ENCODE data around the gene CDYL2. TPM values are rescaled to one million over a fixed set of nuclear protein-coding genes. Genes with fewer than 3 reads are reported as not detected.

Gene CDYL2
- total RNA-seq, 1 donor from 2014 or later = 4.9 TPM

GRCh38 chr16:80718480-80719220 lies 85.7 kb downstream of the CDYL2 start:
- H3K27ac ChIP-seq = no peak overlapping the region
- H3K9me3 Mint-ChIP-seq = peaks cover 6% of the 10 kb centered on the region
- H3K9ac ChIP-seq = no peak overlapping the region
- H3K36me3 ChIP-seq = no peaks in the 10 kb centered on the region
- no peak overlapping the region for H2AFZ ChIP-seq (replicated peaks)
- H4K20me1 ChIP-seq (ENCODE audit: low read depth) = no peaks in the 10 kb centered on the region
- DNase-seq (ENCODE audit: low spot score) = peak; percentile 20
- no peak overlapping the region for H3K4me3 ChIP-seq
- H3K27ac Mint-ChIP-seq = no peak overlapping the region
- peaks cover 4% of the 10 kb centered on the region for H3K4me1 Mint-ChIP-seq
- no peaks in the 10 kb centered on the region for H3K4me1 ChIP-seq
- no peak overlapping the region for H3K4me3 Mint-ChIP-seq
- no peak overlapping the region for H3K4me2 ChIP-seq
- H3K27me3 Mint-ChIP-seq (ENCODE audit: insufficient read depth, low read depth) = peaks cover 4% of the 10 kb centered on the region
- no peaks in the 10 kb centered on the region for H3K79me2 ChIP-seq (ENCODE audit: low read depth)
- TF ChIP-seq EZH2phosphoT487 (IDR thresholded peaks at IDR 0.05) = no peak
- no peaks in the 10 kb centered on the region for H3K9me3 ChIP-seq (ENCODE audit: low read depth)
- H3K27me3 ChIP-seq = no peaks in the 10 kb centered on the region
- no peaks in the 10 kb centered on the region for H3F3A ChIP-seq (ENCODE audit: low read depth)
- no peaks in the 10 kb centered on the region for H3K36me3 Mint-ChIP-seq

GRCh38 chr16:80717611-80718010 lies 86.8 kb downstream of the CDYL2 start:
- no peak for DNase-seq (ENCODE audit: low spot score)
- Mint-ChIP-seq H3K27ac (no peak overlapping the region), H3K4me3 (no peak overlapping the region), H3K9me3 (peaks cover 3% of the 10 kb centered on the region), H3K36me3 (no peaks in the 10 kb centered on the region), H3K27me3 (ENCODE audit: insufficient read depth, low read depth) (peaks cover 4% of the 10 kb centered on the region), H3K4me1 (peaks cover 4% of the 10 kb centered on the region)
- Histone ChIP-seq H3F3A (ENCODE audit: low read depth) (no peaks in the 10 kb centered on the region), H2AFZ (replicated peaks) (no peak overlapping the region), H3K9ac (no peak overlapping the region), H4K20me1 (ENCODE audit: low read depth) (no peaks in the 10 kb centered on the region), H3K27ac (no peak overlapping the region), H3K79me2 (ENCODE audit: low read depth) (no peaks in the 10 kb centered on the region), H3K36me3 (no peaks in the 10 kb centered on the region), H3K9me3 (ENCODE audit: low read depth) (no peaks in the 10 kb centered on the region), H3K4me2 (no peak overlapping the region), H3K4me3 (no peak overlapping the region), H3K27me3 (no peaks in the 10 kb centered on the region), H3K4me1 (no peaks in the 10 kb centered on the region)
- TF ChIP-seq EZH2 (IDR thresholded peaks at IDR 0.05) (no peak), CTCF (IDR thresholded peaks at IDR 0.05) (no peak), EZH2phosphoT487 (IDR thresholded peaks at IDR 0.05) (no peak)

GRCh38 chr16:80716564-80717139 lies 87.7 kb downstream of the CDYL2 start:
- no peak for TF ChIP-seq EZH2 (IDR thresholded peaks at IDR 0.05)
- no peak for TF ChIP-seq CTCF (IDR thresholded peaks at IDR 0.05)
- TF ChIP-seq EZH2phosphoT487 (IDR thresholded peaks at IDR 0.05) = no peak
- Mint-ChIP-seq H3K9me3 (no peaks in the 10 kb centered on the region), H3K4me3 (no peak overlapping the region), H3K27ac (no peak overlapping the region), H3K4me1 (peaks cover 4% of the 10 kb centered on the region), H3K27me3 (ENCODE audit: insufficient read depth, low read depth) (peaks cover 4% of the 10 kb centered on the region), H3K36me3 (no peaks in the 10 kb centered on the region)
- H3K27ac ChIP-seq = no peak overlapping the region
- H3K4me3 ChIP-seq = no peak overlapping the region
- no peak overlapping the region for H3K9ac ChIP-seq
- no peaks in the 10 kb centered on the region for H4K20me1 ChIP-seq (ENCODE audit: low read depth)
- no peaks in the 10 kb centered on the region for H3K27me3 ChIP-seq
- H3K36me3 ChIP-seq = no peaks in the 10 kb centered on the region
- H3K4me1 ChIP-seq = no peaks in the 10 kb centered on the region
- no peak for DNase-seq (ENCODE audit: low spot score)
- no peak overlapping the region for H3K4me2 ChIP-seq
- no peaks in the 10 kb centered on the region for H3F3A ChIP-seq (ENCODE audit: low read depth)
- H3K9me3 ChIP-seq (ENCODE audit: low read depth) = no peaks in the 10 kb centered on the region
- H2AFZ ChIP-seq (replicated peaks) = no peak overlapping the region
- H3K79me2 ChIP-seq (ENCODE audit: low read depth) = no peaks in the 10 kb centered on the region

- no peaks in the 10 kb centered on the region for H3K4me1 ChIP-seq
- H4K20me1 ChIP-seq (ENCODE audit: low read depth) = no peaks in the 10 kb centered on the region
- H3K36me3 ChIP-seq = no peaks in the 10 kb centered on the region
- no peaks in the 10 kb centered on the region for H3K9me3 Mint-ChIP-seq
- H3K9me3 ChIP-seq (ENCODE audit: low read depth) = no peaks in the 10 kb centered on the region
- H3K9ac ChIP-seq = no peak overlapping the region
- no peak overlapping the region for H3K4me3 ChIP-seq
- H3K4me2 ChIP-seq = no peak overlapping the region
- no peaks in the 10 kb centered on the region for H3K4me1 Mint-ChIP-seq
- no peaks in the 10 kb centered on the region for H3F3A ChIP-seq (ENCODE audit: low read depth)
- no peak overlapping the region for H3K27ac ChIP-seq
- no peak overlapping the region for H3K4me3 Mint-ChIP-seq
- TF ChIP-seq CTCF (IDR thresholded peaks at IDR 0.05) (no peak), EZH2phosphoT487 (IDR thresholded peaks at IDR 0.05) (no peak), EZH2 (IDR thresholded peaks at IDR 0.05) (no peak)
- H3K27me3 ChIP-seq = no peaks in the 10 kb centered on the region
- H3K79me2 ChIP-seq (ENCODE audit: low read depth) = no peaks in the 10 kb centered on the region
- no peaks in the 10 kb centered on the region for H3K27me3 Mint-ChIP-seq (ENCODE audit: insufficient read depth, low read depth)
- DNase-seq (ENCODE audit: low spot score) = no peak
- H3K27ac Mint-ChIP-seq = no peak overlapping the region
- H2AFZ ChIP-seq (replicated peaks) = no peak overlapping the region
- H3K36me3 Mint-ChIP-seq = no peaks in the 10 kb centered on the region
Observed at GRCh38 chr16:80711406-80711805, 93.0 kb downstream of the CDYL2 start.
